Parathyroid adenoma (tissue), 2 donors: ENCODE data around the gene UNC45B.
"Not testable (repeated sequence)": the region's sequence is repeated elsewhere in the genome, so short reads cannot be mapped to it uniquely, and the experiment has no call there.

Source experiments
- H2AFZ ChIP-seq: fragments of 300-600 bp; sonication (generic); one replicate; pipeline ENCODE4 v1.7.0; 2017; ENCODE audit warnings: antibody characterized with exemption, mild to moderate bottlenecking
- H3K27ac ChIP-seq: fragments of 300-600 bp; sonication (generic); one replicate; pipeline ENCODE4 v1.7.0; 2017
- H3K27me3 ChIP-seq: fragments of 300-600 bp; sonication (generic); one replicate; pipeline ENCODE4 v1.7.0; 2017; ENCODE audit warnings: low read length; ENCODE audit not compliant: control insufficient read depth, insufficient read depth
- H3K36me3 ChIP-seq: fragments of 300-600 bp; sonication (generic); one replicate; pipeline ENCODE4 v1.7.0; 2017; ENCODE audit warnings: low read length; ENCODE audit not compliant: control insufficient read depth, insufficient read depth
- H3K4me1 ChIP-seq: fragments of 300-600 bp; sonication (generic); one replicate; pipeline ENCODE4 v1.7.0; 2017; ENCODE audit warnings: control low read depth
- H3K4me2 ChIP-seq: fragments of 300-600 bp; sonication (generic); one replicate; pipeline ENCODE4 v1.7.0; 2017; ENCODE audit warnings: low read length
- H3K4me3 ChIP-seq: fragments of 300-600 bp; sonication (generic); one replicate; pipeline ENCODE4 v1.7.0; 2017; ENCODE audit warnings: low read depth, low read length
- H3K79me2 ChIP-seq: fragments of 300-600 bp; sonication (generic); one replicate; pipeline ENCODE4 v1.7.0; 2017; ENCODE audit warnings: control low read depth
- H3K9ac ChIP-seq: fragments of 300-600 bp; sonication (generic); one replicate; pipeline ENCODE4 v1.7.0; 2017; ENCODE audit warnings: mild to moderate bottlenecking
- H3K9me3 ChIP-seq: fragments of 300-600 bp; sonication (generic); one replicate; pipeline ENCODE4 v1.7.0; 2017; ENCODE audit warnings: low read length; ENCODE audit not compliant: control insufficient read depth
- CTCF ChIP-seq: fragments of 300-600 bp; sonication (generic); IDR thresholded peaks from one replicate; pipeline ENCODE4 v1.7.0; 2017; ENCODE audit warnings: antibody characterized with exemption, mild to moderate bottlenecking
- donor health status: primary hyperparathyroidism.

The UNC45B gene

GRCh38 chr17:35171834-35172233 is 24.2 kb downstream of the UNC45B start:
- TF ChIP-seq CTCF, result no peak
- no peak overlapping the region for H2AFZ ChIP-seq
- H3K9me3 ChIP-seq, result no peaks in the 10 kb centered on the region
- H3K36me3 ChIP-seq, result no peaks in the 10 kb centered on the region
- H3K4me3 ChIP-seq, result no peak overlapping the region
- H3K4me1 ChIP-seq, result no peaks in the 10 kb centered on the region
- H3K79me2 ChIP-seq, result no peaks in the 10 kb centered on the region
- no peak overlapping the region for H3K4me2 ChIP-seq
- H3K27ac ChIP-seq, result no peak overlapping the region
- no peaks in the 10 kb centered on the region for H3K27me3 ChIP-seq
- H3K9ac ChIP-seq, result no peak overlapping the region

- H3K36me3 ChIP-seq, H2AFZ ChIP-seq, H3K9ac ChIP-seq: not testable (repeated sequence)
Measured at GRCh38 chr17:35172321-35172720, 24.7 kb downstream of the UNC45B start.

GRCh38 chr17:35174835-35175334 is 27.3 kb downstream of the UNC45B start:
- no peak for TF ChIP-seq CTCF
- no peaks in the 10 kb centered on the region for H3K27me3 ChIP-seq
- no peaks in the 10 kb centered on the region for H3K79me2 ChIP-seq
- H3K27ac ChIP-seq, result no peak overlapping the region
- H3K9ac ChIP-seq, result no peak overlapping the region
- H3K4me2 ChIP-seq, result no peak overlapping the region
- no peaks in the 10 kb centered on the region for H3K9me3 ChIP-seq
- no peaks in the 10 kb centered on the region for H3K36me3 ChIP-seq
- H3K4me3 ChIP-seq, result no peak overlapping the region
- H2AFZ ChIP-seq, result no peak overlapping the region
- H3K4me1 ChIP-seq, result no peaks in the 10 kb centered on the region

More at GRCh38 chr17:35172321-35172720, 24.7 kb downstream of the UNC45B start:
- H3K9me3 ChIP-seq, H3K4me3 ChIP-seq, H3K79me2 ChIP-seq, H3K27ac ChIP-seq, H3K27me3 ChIP-seq, H3K4me1 ChIP-seq, H3K4me2 ChIP-seq: not testable (repeated sequence)

- no peak overlapping the region for H3K4me2 ChIP-seq
- no peak for TF ChIP-seq CTCF
- H3K9me3 ChIP-seq, result no peaks in the 10 kb centered on the region
- no peaks in the 10 kb centered on the region for H3K27me3 ChIP-seq
- H3K27ac ChIP-seq, result no peak overlapping the region
- no peaks in the 10 kb centered on the region for H3K36me3 ChIP-seq
- no peaks in the 10 kb centered on the region for H3K4me1 ChIP-seq
- H2AFZ ChIP-seq, result no peak overlapping the region
- H3K79me2 ChIP-seq, result no peaks in the 10 kb centered on the region
- H3K4me3 ChIP-seq, result no peak overlapping the region
- H3K9ac ChIP-seq, result no peak overlapping the region
Measured at GRCh38 chr17:35175638-35176415, 28.2 kb downstream of the UNC45B start.

GRCh38 chr17:35176897-35177296 is 29.3 kb downstream of the UNC45B start:
- Histone ChIP-seq H3K36me3 (no peaks in the 10 kb centered on the region), H3K9ac (no peak overlapping the region), H3K9me3 (no peaks in the 10 kb centered on the region), H3K4me1 (no peaks in the 10 kb centered on the region), H3K27me3 (no peaks in the 10 kb centered on the region), H3K79me2 (no peaks in the 10 kb centered on the region), H3K4me2 (no peak overlapping the region), H3K4me3 (no peak overlapping the region), H3K27ac (no peak overlapping the region), H2AFZ (no peak overlapping the region)
- no peak for TF ChIP-seq CTCF

- not testable (repeated sequence) for H3K9ac ChIP-seq, H3K27ac ChIP-seq, H3K4me2 ChIP-seq, H3K79me2 ChIP-seq, H2AFZ ChIP-seq, H3K4me3 ChIP-seq, H3K27me3 ChIP-seq, H3K36me3 ChIP-seq, H3K4me1 ChIP-seq, H3K9me3 ChIP-seq
Measured at GRCh38 chr17:35179379-35179778, 31.8 kb downstream of the UNC45B start.
